NCI-H1694 (cell line): ENCODE results near the gene RASAL2.
"Not testable (repeated sequence)": the region's sequence is repeated elsewhere in the genome, so short reads cannot be mapped to it uniquely, and the experiment has no call there.

Experiments
- DNase-seq: peaks from one replicate; lab custom pipeline; 2025; lab: John Stamatoyannopoulos, UW

Gene RASAL2

GRCh38 chr1:178119628-178120027, 25.7 kb downstream of the RASAL2 start:
- no peak for DNase-seq

- DNase-seq, result no peak
These were observed 26.2 kb downstream of the RASAL2 start for GRCh38 chr1:178120088-178120487.

GRCh38 chr1:178120520-178121052, 26.7 kb downstream of the RASAL2 start:
- not testable (repeated sequence) for DNase-seq

DNA sequence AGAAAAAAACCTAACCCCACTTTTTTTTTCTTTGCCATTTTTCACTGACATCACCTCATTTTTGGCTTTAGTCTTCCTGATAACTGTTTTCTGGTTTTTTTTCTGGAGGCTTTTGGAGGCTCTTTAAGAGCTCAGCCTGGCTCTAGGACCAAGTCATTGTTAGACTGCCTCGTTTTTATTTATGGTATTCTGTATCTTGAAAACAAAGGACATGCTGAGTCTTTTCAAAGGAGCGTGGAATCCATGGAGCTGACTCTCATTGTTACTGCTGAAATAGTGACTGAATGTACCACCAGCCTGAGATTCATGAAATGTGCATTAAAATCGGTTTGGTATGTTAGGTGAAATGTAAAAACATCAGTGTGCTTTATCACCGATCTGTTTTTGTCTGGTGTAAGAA, 28.0 kb downstream of the RASAL2 start:
- no peak for DNase-seq

GRCh38 chr1:178122283-178122682, 28.4 kb downstream of the RASAL2 start:
- DNase-seq, result no peak

DNA sequence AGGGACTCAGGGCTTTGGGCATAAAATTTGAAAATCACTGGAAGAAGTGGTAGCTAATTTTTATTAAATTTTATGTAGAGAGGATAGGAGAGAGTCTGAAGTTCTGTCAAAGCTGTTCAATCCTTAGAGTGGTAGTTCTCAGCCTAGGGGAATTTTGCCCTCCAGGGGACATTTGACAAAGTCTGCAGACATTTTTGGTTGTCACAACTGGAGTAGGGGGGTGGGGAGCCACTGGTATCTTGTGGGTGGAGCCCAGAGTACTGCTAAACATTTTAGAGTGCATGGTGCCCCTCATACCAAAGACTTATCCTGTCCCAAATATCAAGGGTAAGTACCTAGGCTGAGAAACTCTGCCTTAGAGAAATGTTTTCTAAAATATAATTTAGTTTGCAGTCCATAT, 30.2 kb downstream of the RASAL2 start:
- no peak for DNase-seq

DNA sequence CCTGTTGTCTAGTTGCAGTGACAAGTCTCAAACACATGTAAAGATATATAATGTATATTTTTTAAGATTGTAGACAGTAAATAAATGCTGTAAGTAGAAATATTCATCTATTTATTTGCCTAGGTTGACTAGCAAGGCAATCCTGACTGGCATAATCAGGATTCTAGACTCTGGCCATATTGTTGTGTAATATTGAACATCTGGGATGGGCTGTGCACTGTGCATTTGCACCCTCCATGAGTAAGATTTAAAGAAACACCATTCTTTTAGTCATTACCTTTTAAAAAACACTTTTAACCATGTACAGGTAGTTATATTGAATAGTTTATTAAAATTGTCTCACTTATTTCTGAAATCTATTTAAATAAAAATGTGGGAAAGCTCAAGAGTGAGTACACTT, 32.4 kb downstream of the RASAL2 start:
- DNase-seq, result no peak

GRCh38 chr1:178126741-178127185, 32.9 kb downstream of the RASAL2 start:
- DNase-seq, result no peak

- no peak for DNase-seq
These were observed 33.7 kb downstream of the RASAL2 start for GRCh38 chr1:178127482-178128191.

GRCh38 chr1:178133239-178133989, 39.5 kb downstream of the RASAL2 start:
- DNase-seq, result no peak

- DNase-seq, result no peak
These were observed 40.2 kb downstream of the RASAL2 start for GRCh38 chr1:178134061-178134460.

DNA sequence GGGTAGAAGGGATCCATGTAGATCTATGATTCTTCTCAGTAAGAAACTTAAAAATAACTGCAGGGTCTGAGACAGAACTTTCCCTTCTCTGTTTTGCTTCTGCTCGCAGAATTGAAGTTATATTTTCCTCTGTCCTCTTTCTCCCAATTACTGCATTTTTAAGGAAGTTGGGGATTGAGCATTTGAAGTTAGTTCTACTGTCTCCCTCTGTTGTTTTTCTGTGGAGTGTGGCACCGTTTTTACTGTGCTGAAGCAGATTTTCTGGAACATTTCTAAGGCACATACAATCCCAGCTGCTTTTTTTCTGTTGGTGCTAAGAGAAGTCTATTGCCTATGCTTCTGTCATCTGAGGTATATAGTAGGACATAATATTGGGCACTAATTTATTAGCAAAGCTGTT, 43.3 kb downstream of the RASAL2 start:
- DNase-seq, result no peak

DNA sequence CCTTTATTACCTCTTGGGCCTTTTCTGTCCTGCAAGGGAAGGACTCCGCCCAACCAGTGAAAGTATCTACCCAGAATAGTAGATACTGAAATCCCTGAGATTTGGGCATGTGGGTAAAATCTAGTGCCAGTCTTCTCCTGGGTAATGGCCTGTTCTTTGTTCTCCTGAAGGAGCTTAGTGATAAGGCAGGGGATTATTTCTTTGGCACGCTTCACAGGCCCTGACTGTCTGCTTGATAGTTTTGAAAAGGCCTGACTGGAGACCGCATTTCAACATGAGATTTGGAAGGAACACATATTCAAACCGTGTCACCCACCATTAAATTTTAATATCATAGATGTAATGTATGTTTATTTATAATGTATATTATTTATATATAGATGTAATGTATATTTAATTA, 48.9 kb downstream of the RASAL2 start:
- no peak for DNase-seq

GRCh38 chr1:178143730-178144690, 50.1 kb downstream of the RASAL2 start:
- no peak for DNase-seq

GRCh38 chr1:178145605-178146004, 51.7 kb downstream of the RASAL2 start:
- DNase-seq, result no peak

GRCh38 chr1:178146436-178146835, 52.5 kb downstream of the RASAL2 start:
- DNase-seq, result no peak

DNA sequence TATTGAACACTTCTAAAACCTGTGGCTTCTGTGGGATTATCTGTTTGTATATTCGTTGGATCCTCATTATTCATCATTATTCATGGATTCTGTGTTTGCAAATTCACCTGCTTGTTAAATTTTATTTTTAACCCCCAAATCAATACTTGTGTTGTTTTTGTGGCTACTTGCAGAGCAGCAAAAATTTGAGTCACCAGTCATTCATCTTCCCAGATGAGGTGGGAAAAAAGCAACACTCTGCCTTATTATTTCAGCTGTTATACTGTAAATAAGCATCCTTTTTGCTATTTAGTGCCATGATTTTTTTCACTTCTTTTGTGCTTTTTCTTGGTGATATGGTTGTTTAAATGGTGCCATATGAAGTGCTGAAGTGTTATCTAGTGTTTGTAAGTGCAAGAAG, 56.7 kb downstream of the RASAL2 start:
- no peak for DNase-seq

- no peak for DNase-seq
These were observed 57.9 kb downstream of the RASAL2 start for GRCh38 chr1:178151831-178152230.

GRCh38 chr1:178155481-178156255, 61.8 kb downstream of the RASAL2 start:
- no peak for DNase-seq

DNA sequence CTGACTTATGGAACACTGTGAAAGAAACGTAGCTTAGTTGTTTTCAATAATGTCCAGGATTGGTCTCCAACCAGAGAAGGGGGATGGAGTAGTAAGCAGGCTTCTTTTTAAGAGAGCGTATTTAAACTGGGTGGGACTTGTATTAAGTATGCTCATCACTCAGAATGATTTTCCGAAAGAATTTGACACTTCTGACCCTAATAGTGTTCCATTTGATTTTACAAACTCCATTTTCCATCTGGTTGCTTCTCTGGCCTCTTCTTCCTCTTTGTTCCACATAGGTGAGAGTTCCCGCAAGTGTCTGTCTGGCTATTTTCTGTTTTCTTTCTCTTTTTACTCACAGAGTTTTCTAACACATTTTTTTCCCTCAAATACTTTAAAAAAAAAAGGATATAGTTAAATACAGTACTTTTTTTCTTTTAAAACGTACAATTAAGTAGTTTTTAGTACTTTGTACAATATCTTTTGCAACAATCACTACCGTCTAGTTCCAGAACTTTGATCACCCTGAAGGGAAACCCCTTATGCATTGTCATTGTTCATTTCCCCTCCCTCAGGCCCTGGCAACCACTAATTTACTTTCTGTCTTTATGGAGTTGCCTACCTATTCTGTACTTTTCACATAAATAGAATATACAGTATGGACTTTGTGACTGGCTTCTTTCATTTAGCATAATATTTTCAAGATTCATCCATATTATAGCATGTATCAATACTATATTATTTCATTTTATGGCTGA, 67.0 kb downstream of the RASAL2 start:
- no peak for DNase-seq

DNA sequence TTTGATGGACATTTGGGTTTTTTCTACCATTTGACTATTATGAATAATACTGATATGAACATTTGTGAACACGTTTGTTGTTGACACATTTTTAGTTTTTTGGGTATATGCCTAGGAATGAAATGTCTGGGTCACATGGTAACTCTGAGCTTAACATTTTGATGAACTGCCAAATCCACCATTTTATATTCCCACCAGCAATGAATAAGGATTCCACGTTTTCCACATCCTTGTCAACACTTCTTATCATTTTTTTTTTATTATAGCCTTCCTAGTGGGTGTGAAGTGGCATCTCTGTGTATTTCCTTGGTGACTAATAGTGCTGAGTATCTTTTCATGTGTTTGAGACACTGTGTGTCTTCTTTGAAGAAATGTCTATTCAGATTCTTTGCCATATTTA, 67.6 kb downstream of the RASAL2 start:
- DNase-seq, result no peak
